Adrenal gland (tissue), 12 donors: Measurements from ENCODE around the gene REG1B. TPM values are rescaled to one million over a fixed set of nuclear protein-coding genes. Genes with fewer than 3 reads are reported as not detected.

Experiments
- DNase-seq, 7 donors: peaks; one replicate each; pipeline ENCODE4 v3.0.0-alpha.2; 2019 to 2020
- H3K27ac ChIP-seq, 5 donors: fragments of 200-600 bp; sonication (generic) in 4 of 5; 1 replicate in 3 of 5; 2 replicates in 2 of 5; pipeline versions ENCODE4 v1.5.1 to v1.8.0; 2016 to 2020; ENCODE audit warnings: mild to moderate bottlenecking in 1 of 5
- H3K27me3 ChIP-seq: fragments of 200-600 bp; 2 replicates; pipeline ENCODE4 v1.8.0; 2021
- H3K36me3 ChIP-seq, 2 donors: fragments of 200-600 bp; replicated peaks in 1 of 2; 1 replicate in 1 of 2; 2 replicates in 1 of 2; pipeline versions ENCODE4 v1.5.1 to v1.8.0; 2018 to 2022
- H3K4me1 ChIP-seq, 2 donors: fragments of 200-600 bp; replicated peaks in 1 of 2; 1 replicate in 1 of 2; 2 replicates in 1 of 2; pipeline versions ENCODE4 v1.5.1 to v1.8.0; 2018 to 2021
- H3K4me3 ChIP-seq, 4 donors: fragments of 200-600 bp; sonication (generic) in 3 of 4; one replicate each; pipeline ENCODE4 v1.5.1; 2016 to 2018
- H3K9me3 ChIP-seq, 3 donors: fragments of 200-600 bp; sonication (generic) in 1 of 3; replicated peaks in 1 of 3; 1 replicate in 2 of 3; 2 replicates in 1 of 3; pipeline versions ENCODE4 v1.5.1 to v1.8.0; 2016 to 2021
- POLR2A ChIP-seq, 2 donors: fragments of 450-650 bp; IDR thresholded peaks; one replicate each; pipeline ENCODE4 v1.6.1; 2017; ENCODE audit warnings: antibody characterized with exemption in 2 of 2, mild to moderate bottlenecking in 2 of 2, moderate library complexity in 1 of 2
- WGBS, 4 donors: extraction: QIAGEN DNeasy Blood & Tissue Kit in 2 of 4; methylation state at CpG; one replicate each; pipeline versions ENCODE4 v1.1.5 to v1.1.7; 2013 to 2017; 5-methylcytosine and 5-hydroxymethylcytosine counted together
- intact Hi-C, 2 donors: fragments of 100-400 bp; cut with DNase I; formaldehyde crosslinking; loops; one replicate each; pipeline versions ENCODE4 v1.14.1 to v1.15.0; 2022 to 2023
- polyA plus RNA-seq, 3 donors: library from polyadenylated mRNA; stranded (reverse); fragments of 200-250 nt in 2 of 3; fragments of 350-450 nt in 1 of 3; fragmentation: Illumina TruSeq in 1 of 3; extraction: RNeasy Lipid Tissue Mini Kit (QIAGEN cat#74804) in 1 of 3; gene quantifications; one replicate each; pipeline ENCODE4 v1.2.3, GENCODE V29; 2013 to 2014
- total RNA-seq, 9 donors: library from RNA; depleted of rRNA in 4 of 9; stranded (reverse); fragments of >200 nt in 4 of 9; fragments of 120-200 nt in 1 of 9; fragmentation: NEBNext Ultra II Directional in 1 of 9; extraction: Animal tissue kit (Norgen Biotek cat#: 25700) in 1 of 9; gene quantifications; one replicate each; pipeline versions ENCODE4 v1.1.0 to v1.2.4, GENCODE V29; 2013 to 2023
- TF ChIP-seq, protein P1 (sequence below), 6 experiments: fragments of 450-650 bp in 4 of 6; fragments of 200-600 bp in 2 of 6; sonication (generic) in 1 of 6; IDR thresholded peaks; 1 replicate in 5 of 6; 2 replicates in 1 of 6; pipeline versions ENCODE4 v1.5.1 to v1.8.0; 2016 to 2021; ENCODE audit warnings: antibody characterized with exemption in 6 of 6, mild to moderate bottlenecking in 2 of 6, moderate library complexity in 1 of 6
- donor health status: healthy with polysubstance abuse.
- donor health status: Bipolar disorder and iron deficiency.
- donor health status: DM: yes; HTN: yes; CAD: no.
- donor health status: DM: no; HTN: no; CAD: no.
- donor health status: DM: no; HTN: no; CAD: no.
- donor health status: DM: yes; HTN: yes; CAD: no.

Gene REG1B
- total and polyA plus RNA-seq, 12 donors = 1.4 to 5.1 (median 2.6) TPM; not detected in 8

DNA sequence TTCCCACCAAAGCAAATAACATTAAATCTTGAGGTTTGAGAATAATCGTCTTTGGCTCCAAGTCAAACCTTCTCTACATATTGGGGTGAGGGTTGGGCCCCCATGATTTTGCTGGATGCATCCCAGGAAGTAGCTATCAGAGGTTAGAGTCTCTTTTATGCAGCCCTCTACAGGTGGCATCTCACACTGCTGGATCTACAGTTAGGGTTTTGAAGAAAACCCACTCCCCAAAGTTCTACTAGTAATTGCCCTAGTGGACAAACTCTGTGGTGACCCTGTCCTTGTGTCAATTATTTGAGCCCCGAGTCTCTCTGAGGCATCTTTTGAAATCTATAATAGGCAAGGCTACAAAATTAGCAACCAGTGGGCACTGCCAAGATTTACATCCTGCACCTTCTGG lies 17.5 kb upstream of the REG1B start:
- TF ChIP-seq, protein P1, sequence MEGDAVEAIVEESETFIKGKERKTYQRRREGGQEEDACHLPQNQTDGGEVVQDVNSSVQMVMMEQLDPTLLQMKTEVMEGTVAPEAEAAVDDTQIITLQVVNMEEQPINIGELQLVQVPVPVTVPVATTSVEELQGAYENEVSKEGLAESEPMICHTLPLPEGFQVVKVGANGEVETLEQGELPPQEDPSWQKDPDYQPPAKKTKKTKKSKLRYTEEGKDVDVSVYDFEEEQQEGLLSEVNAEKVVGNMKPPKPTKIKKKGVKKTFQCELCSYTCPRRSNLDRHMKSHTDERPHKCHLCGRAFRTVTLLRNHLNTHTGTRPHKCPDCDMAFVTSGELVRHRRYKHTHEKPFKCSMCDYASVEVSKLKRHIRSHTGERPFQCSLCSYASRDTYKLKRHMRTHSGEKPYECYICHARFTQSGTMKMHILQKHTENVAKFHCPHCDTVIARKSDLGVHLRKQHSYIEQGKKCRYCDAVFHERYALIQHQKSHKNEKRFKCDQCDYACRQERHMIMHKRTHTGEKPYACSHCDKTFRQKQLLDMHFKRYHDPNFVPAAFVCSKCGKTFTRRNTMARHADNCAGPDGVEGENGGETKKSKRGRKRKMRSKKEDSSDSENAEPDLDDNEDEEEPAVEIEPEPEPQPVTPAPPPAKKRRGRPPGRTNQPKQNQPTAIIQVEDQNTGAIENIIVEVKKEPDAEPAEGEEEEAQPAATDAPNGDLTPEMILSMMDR (IDR thresholded peaks at IDR 0.05) = no peak
- no peak for TF ChIP-seq POLR2A (IDR thresholded peaks at IDR 0.05)
- intact Hi-C loops = no loop called here
- Histone ChIP-seq H3K27ac (no peak overlapping the region), H3K9me3 (no peaks in the 10 kb centered on the region), H3K4me3 (no peak overlapping the region), H3K36me3 (no peaks in the 10 kb centered on the region), H3K27me3 (no peaks in the 10 kb centered on the region), H3K4me1 (no peaks in the 10 kb centered on the region)
- no peak for DNase-seq
- 78 to 86% (median 79%) methylated on average over 2 of the region's 2 CpGs for WGBS, 4 donors

DNA sequence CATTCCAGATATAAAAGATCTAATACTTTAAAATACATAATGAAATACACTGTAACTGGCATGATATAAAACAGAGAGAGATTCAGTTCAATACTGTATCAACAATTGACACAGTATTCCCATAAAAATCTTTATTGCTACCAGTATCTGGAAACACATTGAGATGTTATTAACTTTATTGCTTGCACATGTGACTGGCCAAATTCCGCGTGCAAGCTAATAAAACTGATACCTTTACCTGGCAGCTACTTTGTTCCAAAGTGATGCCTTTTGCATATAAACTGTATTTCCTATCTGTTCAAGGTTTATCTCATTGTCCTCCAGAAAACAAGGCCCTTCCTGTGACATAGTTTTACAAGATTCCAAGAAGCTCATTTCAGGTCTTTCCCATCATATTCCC lies 15.4 kb upstream of the REG1B start:
- 67 to 81% (median 76%) methylated on average over 2 of the region's 2 CpGs for WGBS, 4 donors
- intact Hi-C loops = no loop called here
- no peak for TF ChIP-seq POLR2A (IDR thresholded peaks at IDR 0.05)
- TF ChIP-seq, protein P1 (IDR thresholded peaks at IDR 0.05) = no peak
- Histone ChIP-seq H3K27ac (no peak overlapping the region), H3K27me3 (no peaks in the 10 kb centered on the region), H3K4me3 (no peak overlapping the region), H3K9me3 (no peaks in the 10 kb centered on the region), H3K4me1 (no peaks in the 10 kb centered on the region), H3K36me3 (no peaks in the 10 kb centered on the region)
- DNase-seq = no peak

DNA sequence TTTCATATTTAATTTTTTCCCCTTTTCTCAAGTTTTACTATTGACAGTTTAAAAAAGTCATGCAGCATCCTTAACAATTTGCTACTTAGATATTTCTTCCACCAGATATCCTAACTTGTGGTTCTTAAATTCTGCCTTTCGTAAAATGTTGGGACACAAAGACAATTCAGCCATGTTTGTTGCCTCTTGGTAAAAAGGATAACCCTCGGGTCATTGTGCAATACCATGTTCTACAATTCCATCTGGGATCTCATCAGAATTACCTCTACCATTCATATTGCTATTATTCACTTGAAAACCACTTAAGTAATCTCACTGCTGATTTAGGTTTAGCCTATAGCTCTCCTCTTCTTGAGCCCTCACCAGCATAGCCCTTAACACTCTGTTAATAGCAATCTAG lies 13.2 kb upstream of the REG1B start:
- WGBS, 4 donors = 65 to 80% (median 70%) methylated on average over 2 of the region's 2 CpGs
- no peak for TF ChIP-seq POLR2A (IDR thresholded peaks at IDR 0.05)
- TF ChIP-seq, protein P1 (IDR thresholded peaks at IDR 0.05) = no peak
- H3K27me3 ChIP-seq = no peaks in the 10 kb centered on the region
- H3K9me3 ChIP-seq = no peaks in the 10 kb centered on the region
- H3K4me1 ChIP-seq = no peaks in the 10 kb centered on the region
- no peak overlapping the region for H3K4me3 ChIP-seq
- no peak overlapping the region for H3K27ac ChIP-seq
- no peaks in the 10 kb centered on the region for H3K36me3 ChIP-seq
- intact Hi-C loops = no loop called here
- no peak for DNase-seq

DNA sequence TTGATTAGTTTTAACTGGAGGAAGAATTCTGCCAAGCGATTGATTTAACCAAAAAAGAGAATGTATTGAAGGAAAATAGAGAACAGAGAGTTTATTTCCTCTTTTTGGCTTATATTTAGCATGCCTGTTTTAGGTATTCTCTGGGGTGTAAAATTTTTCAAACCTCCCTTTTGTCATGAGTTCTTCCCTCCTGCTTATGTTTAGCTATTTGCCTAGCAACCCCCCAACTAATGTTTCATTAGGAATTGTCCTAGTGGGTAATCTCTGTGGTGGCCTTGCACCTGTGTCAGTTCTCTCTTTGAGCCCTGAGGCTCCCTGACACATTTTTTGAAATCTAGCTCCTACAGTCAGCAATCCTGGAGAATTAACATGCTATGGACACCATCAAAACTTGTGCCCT lies 12.5 kb upstream of the REG1B start:
- DNase-seq = no peak
- Histone ChIP-seq H3K27me3 (no peaks in the 10 kb centered on the region), H3K4me1 (no peaks in the 10 kb centered on the region), H3K9me3 (no peaks in the 10 kb centered on the region), H3K4me3 (no peak overlapping the region), H3K36me3 (no peaks in the 10 kb centered on the region), H3K27ac (no peak overlapping the region)
- WGBS, 4 donors = 80 to 91% (median 87%) methylated on average over 1 of the region's 1 CpG
- TF ChIP-seq, protein P1 (IDR thresholded peaks at IDR 0.05) = no peak
- no peak for TF ChIP-seq POLR2A (IDR thresholded peaks at IDR 0.05)
- intact Hi-C loops = no loop called here
